ENCODE results near the gene PREPL.
"Not testable (repeated sequence)": the region's sequence is repeated elsewhere in the genome, so short reads cannot be mapped to it uniquely, and the experiment has no call there.

PREPL gene

GRCh38 chr2:44349506-44349905, 11.8 kb downstream of the PREPL start:
- DNase-seq = no peak

- no peak for DNase-seq
Observed at GRCh38 chr2:44348400-44348799, 12.9 kb downstream of the PREPL start.

GRCh38 chr2:44347526-44347925, 13.8 kb downstream of the PREPL start:
- DNase-seq = no peak

- no peak for DNase-seq
Observed at GRCh38 chr2:44342854-44343253, 18.4 kb downstream of the PREPL start.

- no peak for DNase-seq
Observed at GRCh38 chr2:44335806-44336538, 25.3 kb downstream of the PREPL start.

GRCh38 chr2:44333994-44334393, 27.3 kb downstream of the PREPL start:
- no peak for DNase-seq

GRCh38 chr2:44330801-44331200, 30.5 kb downstream of the PREPL start:
- no peak for DNase-seq

GRCh38 chr2:44329343-44329742, 32.0 kb downstream of the PREPL start:
- DNase-seq = no peak

GRCh38 chr2:44328750-44329149, 32.5 kb downstream of the PREPL start:
- DNase-seq = no peak

GRCh38 chr2:44326548-44327264, 34.6 kb downstream of the PREPL start:
- no peak for DNase-seq

GRCh38 chr2:44325897-44326296, 35.4 kb downstream of the PREPL start:
- no peak for DNase-seq

- DNase-seq = no peak
Observed at GRCh38 chr2:44324971-44325426, 36.3 kb downstream of the PREPL start.

GRCh38 chr2:44321360-44321759, 39.9 kb downstream of the PREPL start:
- DNase-seq = no peak

GRCh38 chr2:44320832-44321231, 40.5 kb downstream of the PREPL start:
- no peak for DNase-seq

GRCh38 chr2:44315945-44316344, 45.3 kb downstream of the PREPL start:
- no peak for DNase-seq

- DNase-seq = no peak
Observed at GRCh38 chr2:44314362-44314761, 46.9 kb downstream of the PREPL start.

- DNase-seq = no peak
Observed at GRCh38 chr2:44310287-44310686, 51.0 kb downstream of the PREPL start.

GRCh38 chr2:44305882-44306281, 55.4 kb downstream of the PREPL start:
- DNase-seq = no peak

- DNase-seq = no peak
Observed at GRCh38 chr2:44304258-44304657, 57.0 kb downstream of the PREPL start.

- DNase-seq = not testable (repeated sequence)
Observed at GRCh38 chr2:44303766-44304165, 57.5 kb downstream of the PREPL start.

- DNase-seq = no peak
Observed at GRCh38 chr2:44301111-44301510, 60.2 kb downstream of the PREPL start.

- DNase-seq = no peak
Observed at GRCh38 chr2:44299635-44300034, 61.7 kb downstream of the PREPL start.

GRCh38 chr2:44297431-44297830, 63.9 kb downstream of the PREPL start:
- no peak for DNase-seq
